ENCODE measurements around the gene TRDN.
"Not testable (repeated sequence)": the region's sequence is repeated elsewhere in the genome, so short reads cannot be mapped to it uniquely, and the experiment has no call there.

TRDN gene

GRCh38 chr6:123564361-123564760 lies 72.4 kb downstream of the TRDN start:
- DNase-seq (ENCODE audit: low read depth in 2 of 2): no peak

- no peak for DNase-seq (ENCODE audit: low read depth in 2 of 2)
These were observed 74.1 kb downstream of the TRDN start for GRCh38 chr6:123562677-123563076.

GRCh38 chr6:123562264-123562663 lies 74.5 kb downstream of the TRDN start:
- DNase-seq (ENCODE audit: low read depth in 2 of 2): no peak

GRCh38 chr6:123559816-123560215 lies 76.9 kb downstream of the TRDN start:
- DNase-seq (ENCODE audit: low read depth in 2 of 2): not testable (repeated sequence)

- DNase-seq (ENCODE audit: low read depth in 2 of 2): not testable (repeated sequence)
These were observed 79.3 kb downstream of the TRDN start for GRCh38 chr6:123557474-123557873.

- DNase-seq (ENCODE audit: low read depth in 2 of 2): no peak
These were observed 84.6 kb downstream of the TRDN start for GRCh38 chr6:123551939-123552707.

- no peak for DNase-seq (ENCODE audit: low read depth in 2 of 2)
These were observed 86.6 kb downstream of the TRDN start for GRCh38 chr6:123550052-123550617.

- DNase-seq (ENCODE audit: low read depth in 2 of 2): no peak
These were observed 87.3 kb downstream of the TRDN start for GRCh38 chr6:123549476-123549875.

GRCh38 chr6:123547216-123547978 lies 89.4 kb downstream of the TRDN start:
- no peak for DNase-seq (ENCODE audit: low read depth in 2 of 2)

- no peak for DNase-seq (ENCODE audit: low read depth in 2 of 2)
These were observed 90.2 kb downstream of the TRDN start for GRCh38 chr6:123546537-123546936.

- DNase-seq (ENCODE audit: low read depth in 2 of 2): no peak
These were observed 95.3 kb downstream of the TRDN start for GRCh38 chr6:123541462-123541861.

GRCh38 chr6:123533862-123534648 lies 102.7 kb downstream of the TRDN start:
- no peak for DNase-seq (ENCODE audit: low read depth in 2 of 2)

GRCh38 chr6:123529843-123530242 lies 106.9 kb downstream of the TRDN start:
- no peak for DNase-seq (ENCODE audit: low read depth in 2 of 2)

GRCh38 chr6:123529058-123529457 lies 107.7 kb downstream of the TRDN start:
- no peak for DNase-seq (ENCODE audit: low read depth in 2 of 2)

- no peak for DNase-seq (ENCODE audit: low read depth in 2 of 2)
These were observed 109.3 kb downstream of the TRDN start for GRCh38 chr6:123527406-123527805.

GRCh38 chr6:123526128-123526527 lies 110.6 kb downstream of the TRDN start:
- DNase-seq (ENCODE audit: low read depth in 2 of 2): no peak

GRCh38 chr6:123524781-123525180 lies 112.0 kb downstream of the TRDN start:
- DNase-seq (ENCODE audit: low read depth in 2 of 2): no peak

GRCh38 chr6:123520217-123520616 lies 116.5 kb downstream of the TRDN start:
- DNase-seq (ENCODE audit: low read depth in 2 of 2): no peak

- no peak for DNase-seq (ENCODE audit: low read depth in 2 of 2)
These were observed 117.6 kb downstream of the TRDN start for GRCh38 chr6:123519189-123519505.

GRCh38 chr6:123518441-123519188 lies 118.1 kb downstream of the TRDN start:
- no peak for DNase-seq (ENCODE audit: low read depth in 2 of 2)

- no peak for DNase-seq (ENCODE audit: low read depth in 2 of 2)
These were observed 121.0 kb downstream of the TRDN start for GRCh38 chr6:123515715-123516114.
